GM19438 (cell line): ENCODE measurements around the gene FHOD1.

Experiments
- ATAC-seq: cut with Tn5 transposase; IDR thresholded peaks from one replicate; pipeline ENCODE4 v1.9.1; 2021; ENCODE audit warnings: low read depth; ENCODE audit not compliant: unreplicated experiment

The FHOD1 gene

DNA sequence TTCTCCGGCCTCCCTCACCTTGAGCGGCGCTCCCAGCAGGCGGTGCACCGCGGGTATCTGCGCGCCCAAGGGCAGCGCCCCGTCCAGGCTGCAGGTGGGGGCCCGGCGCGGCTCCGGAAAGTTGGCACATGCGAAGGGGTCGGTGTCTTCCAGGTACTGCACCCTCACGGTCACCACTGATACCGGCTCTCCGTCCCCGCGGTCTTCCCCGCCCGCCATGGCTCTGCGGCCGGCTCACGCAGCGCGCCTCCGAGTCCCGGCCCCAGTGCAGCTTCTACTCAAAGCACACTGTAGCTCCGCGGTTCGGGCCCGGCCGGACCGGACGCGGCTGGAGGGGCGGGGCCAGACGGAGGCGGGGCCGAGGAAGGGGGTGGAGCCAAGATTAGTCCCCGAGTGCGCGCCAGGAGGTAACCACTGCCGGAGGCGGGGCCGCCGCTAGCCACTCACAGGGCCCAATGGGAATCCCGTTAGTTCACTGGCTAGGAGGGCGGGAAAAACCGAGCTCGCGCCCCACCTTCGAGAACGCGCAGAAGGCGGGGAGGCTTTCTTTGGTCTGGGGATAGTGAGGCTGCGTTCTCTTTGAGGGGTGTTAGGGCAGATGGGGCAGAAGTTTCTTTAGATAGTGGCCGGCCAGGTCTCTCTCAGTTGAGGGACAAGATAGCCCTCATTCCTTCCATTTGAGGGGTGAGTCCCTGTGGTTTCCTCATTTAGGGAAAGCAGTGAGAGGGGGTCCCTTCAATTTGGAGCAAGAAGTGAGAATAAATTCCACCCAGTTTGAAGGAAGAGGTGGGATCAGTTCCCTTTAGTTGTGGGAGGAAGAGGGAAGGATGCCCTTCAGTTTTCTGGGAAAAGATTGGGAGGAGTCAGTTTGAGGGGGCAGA is at the start of gene FHOD1:
TSS of gene FHOD1 (minus strand) at position 290 of the 881 bp plus-strand sequence. CDS start at position 219, 71 bp downstream.
- peak; percentile 43 for ATAC-seq

DNA sequence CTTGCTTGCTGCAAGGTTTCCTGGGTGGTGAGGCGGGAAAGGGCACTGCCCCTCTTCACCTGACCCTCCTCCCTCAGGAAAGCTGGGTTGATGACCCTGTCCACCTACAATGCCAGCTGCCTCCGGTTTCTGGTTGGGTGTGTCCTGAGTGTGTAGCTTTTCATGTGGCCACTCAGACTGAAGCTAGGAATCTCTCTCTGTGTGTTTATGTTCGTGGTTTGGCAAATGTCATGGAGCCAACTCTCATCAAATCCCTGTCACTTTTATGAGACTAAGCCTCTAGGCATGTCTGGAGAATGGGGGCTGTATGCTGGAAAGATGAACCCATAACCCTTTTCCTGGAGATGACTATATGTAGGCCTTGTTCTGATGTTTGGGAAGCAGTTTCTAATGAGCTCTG is 49.1 kb upstream of the FHOD1 start:
- ATAC-seq = no peak

- ATAC-seq = no peak
Observed at GRCh38 chr16:67294938-67295361, 47.7 kb upstream of the FHOD1 start.

DNA sequence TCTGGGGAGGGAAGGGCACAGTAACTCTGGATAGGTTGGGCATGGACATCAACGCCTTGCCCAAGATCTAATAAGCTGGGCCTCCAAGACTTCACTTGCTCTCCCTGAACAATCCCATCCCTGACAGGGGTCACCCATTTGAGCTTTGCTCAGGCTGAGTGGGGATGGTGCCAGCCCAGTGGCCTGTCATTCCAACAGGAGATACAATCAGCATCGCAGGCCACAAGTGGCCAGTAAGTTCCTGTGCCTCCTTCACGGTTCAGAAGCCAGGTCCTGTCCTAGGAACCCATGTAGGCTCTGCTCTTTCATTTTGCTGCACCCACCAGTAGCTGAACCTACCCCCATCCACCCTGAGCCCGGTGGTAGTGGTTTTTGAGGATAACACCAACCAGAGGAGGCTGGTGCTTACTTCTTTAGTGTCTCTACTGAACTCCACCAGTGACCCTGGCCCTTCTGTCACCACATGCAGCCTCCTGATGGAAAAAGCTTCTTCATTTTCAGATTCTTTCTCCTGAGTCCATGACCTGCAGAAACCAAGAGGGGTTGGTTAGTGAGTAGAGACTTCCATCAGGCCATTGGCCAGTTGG is 47.0 kb upstream of the FHOD1 start:
- no peak for ATAC-seq

GRCh38 chr16:67291461-67291860 is 44.2 kb upstream of the FHOD1 start:
- ATAC-seq = no peak

GRCh38 chr16:67287960-67288359 is 40.7 kb upstream of the FHOD1 start:
- ATAC-seq = no peak

- no peak for ATAC-seq
Observed at GRCh38 chr16:67286441-67287235, 39.4 kb upstream of the FHOD1 start.

DNA sequence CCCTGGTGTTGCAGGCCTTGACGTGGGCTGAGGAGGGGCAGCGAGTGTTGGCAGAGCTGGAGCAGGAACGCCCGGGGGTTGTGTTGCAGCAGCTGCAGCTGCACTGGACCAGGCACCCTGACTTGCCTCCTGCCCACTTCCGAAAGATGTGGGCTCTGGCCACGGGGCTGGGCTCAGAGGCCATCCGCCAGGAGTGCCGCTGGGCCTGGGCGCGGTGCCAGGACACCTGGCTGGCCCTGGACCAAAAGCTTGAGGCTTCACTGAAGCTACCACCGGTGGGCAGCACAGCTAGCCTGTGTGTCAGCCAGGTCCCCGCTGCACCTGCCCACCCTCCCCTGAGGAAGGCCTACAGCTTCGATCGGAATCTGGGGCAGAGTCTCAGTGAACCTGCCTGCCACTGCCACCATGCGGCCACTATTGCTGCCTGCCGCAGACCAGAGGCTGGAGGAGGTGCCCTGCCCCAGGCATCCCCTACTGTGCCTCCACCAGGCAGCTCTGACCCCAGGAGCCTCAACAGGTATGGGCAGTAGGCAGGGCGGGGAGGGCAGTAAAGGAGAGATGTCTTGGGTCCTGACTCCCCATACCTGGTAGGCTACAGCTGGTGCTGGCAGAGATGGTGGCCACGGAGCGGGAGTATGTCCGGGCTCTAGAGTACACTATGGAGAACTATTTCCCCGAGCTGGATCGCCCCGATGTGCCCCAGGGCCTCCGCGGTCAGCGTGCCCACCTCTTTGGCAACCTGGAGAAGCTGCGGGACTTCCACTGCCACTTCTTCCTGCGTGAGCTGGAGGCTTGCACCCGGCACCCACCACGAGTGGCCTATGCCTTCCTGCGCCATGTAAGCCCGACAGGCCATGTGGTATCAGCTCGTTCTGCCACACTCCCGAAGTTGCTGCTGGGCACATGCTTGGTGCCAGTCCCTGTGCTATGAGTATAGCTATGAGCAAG is 37.7 kb upstream of the FHOD1 start:
- ATAC-seq = no peak

DNA sequence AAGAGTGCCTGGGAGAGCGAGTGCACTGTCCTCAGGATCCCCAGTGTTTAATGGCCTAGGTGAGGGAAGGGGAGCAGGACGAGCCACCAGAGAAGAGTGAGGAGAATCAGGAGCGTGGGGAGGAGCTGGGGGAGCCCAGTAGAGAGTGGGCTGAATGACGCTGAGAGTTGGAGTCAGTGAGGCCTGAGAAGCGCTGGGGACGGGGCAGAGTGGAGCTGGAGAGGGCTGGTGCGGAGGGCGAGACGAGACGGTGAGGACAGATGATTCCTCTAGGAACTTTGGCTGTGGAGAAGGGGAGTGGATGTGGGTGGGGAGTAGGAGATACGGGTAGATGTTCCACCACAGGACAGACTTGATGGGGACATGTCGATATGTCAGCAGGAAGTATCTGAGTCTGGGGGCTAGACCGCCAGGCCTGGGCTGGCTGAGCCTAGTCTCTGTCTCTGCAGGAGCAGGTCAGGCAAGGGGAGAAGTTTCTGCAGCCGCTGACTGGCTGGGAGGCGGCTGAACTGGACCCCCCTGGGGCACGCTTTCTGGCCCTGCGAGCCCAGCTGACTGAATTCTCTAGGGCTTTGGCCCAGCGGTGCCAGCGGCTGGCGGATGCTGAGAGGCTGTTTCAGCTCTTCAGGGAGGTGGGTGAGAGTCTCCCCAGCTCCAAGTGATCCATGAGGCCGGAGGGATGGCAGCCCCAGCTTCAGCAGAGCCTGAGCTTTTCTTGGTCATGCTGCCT is 36.7 kb upstream of the FHOD1 start:
- ATAC-seq = no peak

DNA sequence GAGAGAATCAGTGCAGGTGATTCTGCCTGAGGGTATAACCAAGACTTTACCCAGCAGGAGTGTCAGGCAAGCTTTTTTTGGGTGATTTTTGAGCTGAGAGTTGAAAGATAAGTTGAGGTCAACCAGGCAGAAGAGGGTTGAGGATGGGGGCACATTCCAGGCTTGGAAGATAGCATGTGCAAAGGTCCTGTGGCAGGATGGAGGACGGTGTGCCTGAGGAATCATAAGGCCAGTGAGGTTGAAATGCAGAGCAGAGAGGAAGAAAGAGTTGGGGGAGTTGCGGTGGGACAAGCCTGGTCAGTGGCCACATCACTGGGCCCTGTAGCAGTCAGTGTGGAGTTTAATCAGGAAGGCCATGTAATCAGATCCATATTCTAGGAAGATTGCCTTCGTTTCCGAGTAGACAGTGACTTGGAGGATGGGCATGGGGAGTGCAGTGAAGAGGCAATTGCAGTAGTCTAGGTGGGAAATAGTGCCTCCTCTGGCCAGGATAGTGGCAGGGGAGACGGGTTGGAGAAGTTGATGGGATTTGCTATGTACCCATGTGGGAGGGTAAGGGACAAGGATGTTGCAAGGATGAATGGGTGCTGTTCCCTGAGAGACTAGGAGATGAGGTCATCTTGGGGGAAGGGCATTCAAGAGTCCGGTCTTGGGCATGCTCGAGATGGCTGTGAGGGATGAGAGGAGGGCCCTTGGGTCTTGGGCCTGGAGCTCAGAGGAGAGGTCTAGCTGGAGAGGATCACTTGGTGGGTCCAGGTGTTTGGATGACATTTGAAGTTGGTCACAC is 36.0 kb upstream of the FHOD1 start:
- no peak for ATAC-seq

DNA sequence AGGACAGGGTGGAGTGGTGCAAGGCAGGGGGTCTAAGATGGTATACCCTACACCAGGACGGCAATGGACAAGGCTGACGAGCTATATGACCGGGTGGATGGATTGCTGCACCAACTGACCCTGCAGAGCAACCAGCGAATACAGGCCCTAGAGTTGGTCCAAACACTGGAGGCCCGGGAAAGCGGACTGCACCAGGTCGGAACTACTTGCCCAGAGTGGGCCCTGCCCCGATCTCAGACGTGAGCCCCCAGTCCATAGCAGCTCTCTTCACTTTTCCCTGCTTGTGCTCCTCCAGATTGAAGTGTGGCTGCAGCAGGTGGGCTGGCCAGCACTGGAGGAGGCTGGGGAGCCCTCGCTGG is 35.1 kb upstream of the FHOD1 start:
- ATAC-seq = no peak

- ATAC-seq = no peak
Observed at GRCh38 chr16:67281536-67282446, 34.5 kb upstream of the FHOD1 start.

DNA sequence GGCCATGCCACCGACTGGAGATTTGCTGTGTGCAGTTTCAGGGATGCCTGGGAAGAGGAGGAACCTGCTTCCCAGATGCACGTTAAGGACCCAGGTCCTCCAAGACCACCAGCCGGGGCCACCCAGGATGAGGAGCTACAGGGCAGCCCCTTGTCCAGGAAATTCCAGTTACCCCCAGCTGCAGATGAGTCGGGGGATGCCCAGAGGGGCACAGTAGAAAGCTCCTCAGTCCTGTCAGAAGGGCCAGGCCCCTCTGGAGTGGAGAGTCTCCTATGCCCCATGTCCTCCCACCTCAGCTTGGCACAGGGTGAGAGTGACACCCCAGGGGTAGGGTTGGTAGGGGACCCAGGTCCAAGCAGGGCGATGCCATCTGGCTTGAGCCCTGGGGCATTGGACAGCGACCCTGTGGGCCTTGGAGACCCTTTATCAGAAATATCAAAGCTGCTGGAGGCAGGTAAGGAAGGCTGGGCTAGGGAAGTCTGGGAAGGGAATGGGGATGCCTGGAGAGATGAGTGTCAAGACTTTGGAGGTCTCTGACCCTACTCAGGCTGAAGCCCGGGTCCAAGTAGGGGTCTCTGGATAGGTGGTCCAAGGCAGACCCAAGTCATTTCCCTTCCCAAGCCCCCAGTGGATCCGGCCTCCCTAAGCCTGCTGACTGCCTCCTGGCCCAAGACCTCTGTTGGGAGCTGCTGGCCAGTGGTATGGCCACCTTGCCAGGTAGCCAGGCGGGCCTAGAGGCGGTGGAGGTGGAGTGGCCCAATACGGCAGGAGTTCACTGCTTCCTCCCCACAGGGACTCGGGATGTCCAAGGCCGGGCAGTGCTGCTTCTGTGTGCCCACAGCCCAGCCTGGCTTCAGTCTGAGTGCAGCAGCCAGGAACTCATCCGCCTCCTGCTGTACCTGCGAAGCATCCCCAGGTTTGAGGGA is 33.1 kb upstream of the FHOD1 start:
- no peak for ATAC-seq

DNA sequence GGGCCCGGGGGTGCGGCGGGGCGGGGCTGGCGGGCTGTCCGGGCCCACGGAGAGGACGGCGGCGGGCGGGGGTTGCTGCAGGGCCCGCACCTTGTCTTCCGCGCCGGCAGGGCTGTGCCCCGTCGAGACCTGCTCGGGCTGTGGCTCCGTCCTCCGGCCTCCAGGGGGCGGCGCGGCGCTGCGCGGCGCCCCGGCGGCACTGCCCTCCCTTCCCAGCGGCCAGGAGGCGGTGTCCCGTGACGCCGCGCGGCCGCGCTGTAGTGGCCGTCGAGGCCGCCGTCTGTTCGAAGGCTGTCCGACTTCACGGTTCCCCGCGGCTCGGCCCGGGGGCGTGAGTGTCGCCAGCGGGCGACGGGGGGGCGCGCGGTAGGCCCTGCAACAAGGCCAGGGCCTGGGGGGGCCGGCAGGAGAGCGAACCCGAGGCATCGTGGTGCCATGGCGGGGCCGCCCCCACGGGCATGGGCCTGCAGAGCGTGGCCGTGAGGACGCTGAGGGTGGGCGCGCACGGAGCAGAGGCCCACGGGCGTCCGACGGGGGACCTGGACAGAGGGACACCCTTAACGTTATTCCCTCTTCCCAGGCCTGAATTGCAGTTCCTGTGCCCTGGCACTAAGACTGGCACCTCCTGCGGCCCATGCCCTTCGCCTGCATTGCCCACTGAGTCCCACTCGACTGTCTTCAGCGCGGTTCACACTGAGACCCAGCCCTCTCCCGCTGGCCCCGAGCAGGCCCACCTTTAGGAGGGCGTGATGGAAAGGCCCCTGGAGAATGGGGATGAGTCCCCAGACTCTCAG is 32.2 kb upstream of the FHOD1 start, which contains the start of gene PLEKHG4:
TSS of gene PLEKHG4 (plus strand) at position 237 of the 794 bp plus-strand sequence. CDS start at position 750, 513 bp downstream.
- no peak for ATAC-seq

- no peak for ATAC-seq
Observed at GRCh38 chr16:67278773-67279295, 31.6 kb upstream of the FHOD1 start.
